Dermis blood vessel endothelial cell (primary cell): ENCODE data around the gene FHL3. TPM values are rescaled to one million over a fixed set of nuclear protein-coding genes. Genes with fewer than 3 reads are reported as not detected.

Experiments used
- DNase-seq: peaks from one replicate; pipeline ENCODE4 v3.0.0; 2010
- total RNA-seq: library from RNA; depleted of rRNA; stranded (reverse); fragments of >200 nt; gene quantifications from 2 replicates; pipeline ENCODE4 v1.2.3, GENCODE V29; 2014

The FHL3 gene
- total RNA-seq, 1 donor from 2014 or later = 12.4 TPM

DNA sequence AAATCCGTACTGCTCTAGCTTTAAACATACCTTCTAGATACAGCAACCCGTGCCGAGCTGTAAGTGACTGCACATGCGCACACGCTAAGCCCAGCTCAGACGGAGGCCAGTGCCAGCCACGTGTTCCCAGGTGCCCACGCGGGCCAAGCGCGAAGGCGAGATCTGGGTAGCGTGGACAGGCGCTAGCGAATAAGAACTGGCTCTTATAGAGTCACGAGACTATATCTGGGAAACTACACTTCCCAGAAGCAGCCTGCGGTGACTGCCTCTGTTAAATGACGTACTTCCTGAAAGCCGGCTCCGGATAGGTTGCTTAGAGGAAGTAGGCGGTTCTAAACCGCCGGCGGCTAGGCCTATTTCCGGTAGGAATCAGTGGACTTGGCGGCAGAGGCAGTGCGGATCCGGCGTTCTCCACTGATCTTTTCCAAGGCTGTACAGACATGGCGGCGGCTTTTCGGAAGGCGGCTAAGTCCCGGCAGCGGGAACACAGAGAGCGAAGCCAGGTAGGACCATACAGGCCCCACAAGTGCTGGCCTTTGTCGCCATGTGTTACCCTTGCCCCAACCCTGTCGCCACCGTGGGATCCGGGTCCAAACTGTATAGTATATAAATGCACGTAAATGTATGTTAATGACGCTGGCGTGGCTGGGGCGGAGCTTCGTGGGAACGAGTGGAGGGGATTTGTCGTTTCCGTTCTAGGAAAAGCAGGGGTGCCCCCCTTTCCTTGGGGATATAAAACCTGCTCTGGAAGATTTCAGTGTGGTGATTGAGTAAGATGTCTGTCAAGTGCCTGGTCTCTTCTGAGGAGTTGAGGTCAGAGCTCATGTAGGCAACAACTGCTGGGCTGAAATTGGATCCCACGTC, 7.3 kb upstream of the FHL3 start, which contains the start of gene UTP11:
Gene UTP11 (plus strand): TSS at position 372 of the 864 bp plus-strand sequence. CDS start 69 bp downstream, at position 441.
- DNase-seq = peak; percentile 99

DNA sequence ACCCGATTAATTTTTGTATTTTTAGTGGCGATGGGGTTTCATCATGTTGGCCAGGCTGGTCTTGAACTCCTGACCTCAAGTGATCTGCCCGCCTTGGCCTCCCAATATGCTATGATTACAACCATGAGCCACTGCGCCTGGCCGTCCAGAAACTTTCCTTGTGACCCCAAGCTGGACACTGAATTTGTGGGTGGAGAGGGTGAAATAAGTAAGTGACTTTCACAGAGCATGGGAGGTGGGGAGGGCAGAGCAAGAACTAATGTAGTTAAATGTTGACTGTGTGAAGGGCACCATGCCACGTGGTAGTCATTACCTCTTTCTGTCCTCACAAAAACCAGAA, 4.5 kb upstream of the FHL3 start:
- no peak for DNase-seq

DNA sequence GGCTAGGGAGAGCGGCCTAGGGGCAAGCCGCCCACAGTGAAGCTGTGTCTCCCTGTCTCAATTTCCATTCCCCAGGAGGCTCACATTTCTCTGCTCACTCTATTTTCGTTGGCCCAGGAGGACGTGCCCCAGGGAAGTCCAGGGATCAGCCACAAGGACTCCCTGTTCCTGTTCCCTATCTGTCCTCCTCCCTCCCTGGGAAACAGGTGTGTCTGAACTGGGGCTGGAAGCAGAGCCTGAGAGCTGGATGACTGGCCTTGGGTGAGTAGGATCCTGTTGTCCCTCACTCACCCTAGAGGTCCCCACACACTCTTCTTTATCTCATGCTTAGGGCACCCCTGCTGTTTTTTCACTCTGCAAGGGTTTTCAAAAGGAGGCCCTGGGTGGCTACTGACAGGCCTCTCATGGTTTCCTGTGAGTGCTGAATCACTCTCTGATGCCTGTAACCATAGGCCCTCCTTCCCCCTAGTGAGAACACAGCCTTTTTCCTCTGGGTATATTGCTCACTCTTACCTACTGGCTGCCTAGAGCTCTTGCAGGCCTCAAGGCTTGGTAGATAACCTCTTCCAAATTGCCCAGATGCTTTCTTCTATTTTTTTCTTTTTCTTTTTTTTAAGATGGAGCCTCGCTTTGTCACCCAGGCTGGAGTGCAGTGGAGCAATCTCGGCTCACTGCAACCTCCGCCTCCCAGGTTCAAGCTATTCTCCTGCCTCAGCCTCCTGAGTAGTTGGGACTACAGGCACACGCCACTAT, 4.0 kb upstream of the FHL3 start:
- peak; percentile 82 for DNase-seq

- DNase-seq = no peak
These were observed 904 bp upstream of the FHL3 start for GRCh38 chr1:38006008-38006828.

- DNase-seq = peak; percentile 39
These were observed 818 bp downstream of the FHL3 start for GRCh38 chr1:38004284-38005108.

GRCh38 chr1:38003261-38004250, 1.8 kb downstream of the FHL3 start:
- peak; percentile 52 for DNase-seq

- peak; percentile 92 for DNase-seq
These were observed 4.5 kb downstream of the FHL3 start for GRCh38 chr1:38000529-38001455.

DNA sequence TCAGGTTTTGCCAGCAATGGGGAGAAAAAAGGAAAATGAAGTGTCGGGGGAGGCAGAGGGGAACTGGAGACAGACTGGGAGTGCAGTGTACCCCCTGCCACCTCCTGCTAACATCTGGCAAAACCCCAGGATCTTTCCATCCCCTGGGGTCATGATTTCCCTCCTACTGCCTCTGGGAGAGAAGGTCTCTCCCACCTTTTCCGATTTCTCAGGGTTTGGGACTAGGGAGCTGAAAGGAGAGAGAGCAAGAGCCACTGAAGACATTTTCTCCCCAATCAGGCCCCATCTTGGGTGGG, 5.1 kb downstream of the FHL3 start:
- DNase-seq = no peak

DNA sequence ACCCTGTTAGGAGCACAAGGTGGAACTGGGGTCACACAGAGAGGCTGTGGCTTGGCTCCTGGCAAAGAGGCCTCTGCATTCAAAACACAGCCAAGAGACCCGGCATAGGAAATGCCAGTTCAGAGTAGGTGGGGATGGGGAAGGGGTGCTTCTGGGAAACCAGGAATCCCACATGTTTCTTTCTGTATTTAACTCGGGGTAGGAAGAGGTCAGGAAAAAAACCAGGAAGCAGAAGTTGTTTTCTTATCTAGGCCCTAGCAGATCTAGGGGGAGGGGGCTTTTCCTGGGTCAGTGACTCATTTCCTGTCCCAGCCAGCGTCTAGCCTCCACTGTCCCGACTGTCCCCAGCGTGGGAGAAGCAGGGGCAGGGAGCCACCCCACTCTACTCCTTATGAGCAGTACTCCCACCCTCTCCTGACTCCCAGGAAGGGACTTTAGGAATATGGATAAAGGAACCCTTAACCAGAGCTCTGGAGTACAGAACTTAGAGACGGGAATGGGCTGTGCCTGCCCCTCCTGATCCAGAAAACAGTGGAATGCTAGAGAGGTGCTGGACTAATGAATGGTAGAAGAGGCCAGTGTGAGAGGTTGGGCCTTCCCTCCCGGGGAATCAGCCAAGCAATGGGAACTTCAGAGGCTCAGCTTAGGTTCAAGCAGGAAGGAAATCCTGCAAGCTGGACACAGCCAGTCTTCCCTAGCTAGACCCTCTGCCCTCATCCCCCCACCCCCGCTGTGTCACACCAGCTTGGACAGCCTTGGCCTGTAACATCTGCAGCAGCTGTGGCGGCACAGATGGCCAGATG, 5.7 kb downstream of the FHL3 start:
- DNase-seq = peak; percentile 84

GRCh38 chr1:37998913-37999429, 6.3 kb downstream of the FHL3 start:
- no peak for DNase-seq

DNA sequence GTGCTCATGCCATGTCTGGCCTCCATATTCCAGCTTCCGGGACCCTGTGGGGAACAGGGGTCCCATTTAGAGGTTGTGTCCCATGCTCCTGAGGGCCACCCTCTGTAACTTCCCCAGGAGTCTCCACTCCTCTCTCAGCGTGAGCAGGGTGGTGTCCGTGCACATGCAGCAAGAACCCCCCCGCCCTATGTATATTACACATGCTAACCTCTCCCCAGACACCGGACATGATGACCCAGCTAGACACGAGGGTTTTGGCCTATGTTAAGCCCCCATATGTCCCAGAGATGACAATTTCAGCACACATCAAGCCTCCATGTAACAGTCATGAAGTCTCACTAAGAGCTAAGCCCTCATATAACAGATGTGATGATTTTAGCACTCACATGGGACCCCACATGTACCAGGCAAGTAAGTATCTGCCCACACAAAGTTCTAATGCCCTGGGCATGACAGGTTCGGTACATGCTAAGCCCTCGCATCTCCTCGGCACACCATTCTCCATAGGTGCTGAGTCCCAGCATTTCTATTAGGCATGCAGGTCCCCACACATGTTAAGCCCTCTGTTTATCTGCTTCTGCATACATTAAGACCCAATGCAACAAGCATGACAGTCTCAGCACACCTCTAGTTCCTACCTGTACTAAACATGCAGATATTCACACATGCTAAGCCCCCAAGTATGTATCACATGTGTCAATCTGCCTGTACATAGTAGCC, 7.1 kb downstream of the FHL3 start:
- DNase-seq = no peak

DNA sequence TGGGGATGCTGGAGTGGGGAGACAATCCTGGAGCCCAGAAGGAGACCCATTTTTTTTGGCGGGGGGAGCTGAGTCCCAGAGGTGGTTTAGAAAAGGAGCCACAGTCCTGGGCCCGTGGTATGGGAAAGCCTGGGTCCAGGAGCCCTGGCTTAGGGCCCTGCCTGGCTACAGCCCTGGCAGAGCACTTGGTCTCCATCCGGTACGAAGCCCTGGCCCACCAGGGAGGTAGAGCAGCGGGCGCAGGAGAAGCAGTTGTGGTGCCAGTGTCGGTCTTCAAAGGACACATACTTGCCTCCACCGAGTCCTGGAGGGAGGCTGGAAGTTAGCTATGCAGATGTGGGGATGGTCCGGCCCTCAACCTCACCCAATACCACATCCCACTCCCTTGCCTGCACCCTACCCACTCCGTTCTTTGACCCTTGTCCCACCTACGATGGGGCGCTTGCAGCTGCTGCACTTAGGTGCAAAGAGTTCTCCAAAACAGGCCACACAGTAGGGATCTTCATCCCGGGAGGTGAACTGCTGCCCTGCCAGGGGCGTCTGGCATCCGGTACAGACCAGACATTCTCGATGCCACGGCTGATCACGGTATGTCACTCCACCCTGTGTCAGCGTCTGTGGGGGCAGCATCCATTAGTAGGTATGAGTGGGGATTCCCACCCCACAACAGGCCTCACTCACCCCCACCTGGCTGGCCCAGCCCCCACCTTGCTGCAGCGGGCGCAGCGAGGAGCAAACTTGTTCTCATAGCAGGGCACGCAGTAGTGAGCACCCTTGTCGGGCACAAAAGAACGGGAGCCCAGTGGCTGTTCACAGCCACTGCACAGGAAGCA, 7.8 kb downstream of the FHL3 start:
- DNase-seq = no peak

DNA sequence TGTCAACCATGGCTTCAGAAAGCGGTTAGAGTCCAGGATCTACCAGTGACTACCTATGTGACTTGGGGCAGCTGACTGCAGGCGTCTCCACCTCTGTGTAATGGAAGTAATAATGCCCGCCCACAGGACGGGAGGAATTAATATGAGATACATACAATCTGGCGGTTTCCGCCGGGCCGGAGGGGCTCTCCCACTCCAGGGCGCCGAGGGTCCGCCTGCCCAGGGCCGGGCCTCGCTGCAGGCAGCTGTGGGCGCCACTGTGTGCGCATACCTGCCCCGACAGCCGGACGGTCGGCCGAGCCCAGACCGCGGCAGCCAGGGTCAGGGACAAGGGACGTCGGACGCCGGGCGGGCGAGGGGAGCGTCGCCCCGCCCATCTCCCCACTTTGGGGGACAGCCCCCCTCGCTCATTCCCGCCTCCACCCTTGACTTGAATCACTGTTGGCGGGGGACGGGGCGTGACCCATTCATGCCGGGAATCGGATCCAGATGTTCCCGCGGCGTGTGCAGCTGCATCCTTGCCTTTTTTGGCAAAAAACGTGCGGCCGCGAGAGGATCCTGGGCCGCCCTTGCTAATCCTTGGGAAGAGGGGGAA, 9.5 kb downstream of the FHL3 start:
- peak; percentile 60 for DNase-seq

GRCh38 chr1:37994886-37995566, 10.3 kb downstream of the FHL3 start:
- DNase-seq = no peak

- DNase-seq = peak; percentile 54
These were observed 15.9 kb downstream of the FHL3 start for GRCh38 chr1:37989361-37989930.

GRCh38 chr1:37987679-37988078, 17.6 kb downstream of the FHL3 start:
- no peak for DNase-seq
